OCI-LY7 (cell line): ENCODE data around the gene IP6K3.

Experiments
- EZH2phosphoT487 ChIP-seq: fragments of 200-600 bp; sonication (generic); IDR thresholded peaks from 2 replicates; pipeline ENCODE4 v1.6.1; 2018; ENCODE audit warnings: low read depth, borderline replicate concordance, mild to moderate bottlenecking, mixed run types, antibody characterized with exemption, low read length, moderate library complexity, mixed read lengths
- TF ChIP-seq, protein P1 (sequence below): fragments of 200-600 bp; sonication (generic); conservative IDR thresholded peaks from 2 replicates; pipeline ENCODE4 v1.5.1; 2014; ENCODE audit warnings: mild to moderate bottlenecking, antibody characterized with exemption, low read length, moderate library complexity, mixed read lengths

DNA sequence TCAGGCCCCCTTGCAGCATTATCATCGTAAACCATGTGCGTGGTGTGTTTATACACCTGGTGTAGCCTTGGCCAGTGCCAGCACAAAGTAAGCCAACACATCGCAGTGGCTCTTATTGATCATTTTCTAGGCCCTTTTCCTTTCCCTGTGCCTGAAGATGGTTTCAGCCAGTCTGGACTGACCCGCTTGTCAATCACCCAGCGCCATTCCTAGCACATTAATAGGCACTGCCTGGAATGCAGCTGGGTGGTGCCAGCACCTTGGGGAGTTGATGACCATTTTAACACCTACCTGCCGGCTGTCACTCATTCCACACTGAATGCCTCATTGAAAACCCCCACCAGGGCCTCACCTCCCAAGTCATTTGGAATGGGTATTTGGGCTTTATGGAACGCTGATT is 30.3 kb downstream of the IP6K3 start:
- TF ChIP-seq, protein P1, sequence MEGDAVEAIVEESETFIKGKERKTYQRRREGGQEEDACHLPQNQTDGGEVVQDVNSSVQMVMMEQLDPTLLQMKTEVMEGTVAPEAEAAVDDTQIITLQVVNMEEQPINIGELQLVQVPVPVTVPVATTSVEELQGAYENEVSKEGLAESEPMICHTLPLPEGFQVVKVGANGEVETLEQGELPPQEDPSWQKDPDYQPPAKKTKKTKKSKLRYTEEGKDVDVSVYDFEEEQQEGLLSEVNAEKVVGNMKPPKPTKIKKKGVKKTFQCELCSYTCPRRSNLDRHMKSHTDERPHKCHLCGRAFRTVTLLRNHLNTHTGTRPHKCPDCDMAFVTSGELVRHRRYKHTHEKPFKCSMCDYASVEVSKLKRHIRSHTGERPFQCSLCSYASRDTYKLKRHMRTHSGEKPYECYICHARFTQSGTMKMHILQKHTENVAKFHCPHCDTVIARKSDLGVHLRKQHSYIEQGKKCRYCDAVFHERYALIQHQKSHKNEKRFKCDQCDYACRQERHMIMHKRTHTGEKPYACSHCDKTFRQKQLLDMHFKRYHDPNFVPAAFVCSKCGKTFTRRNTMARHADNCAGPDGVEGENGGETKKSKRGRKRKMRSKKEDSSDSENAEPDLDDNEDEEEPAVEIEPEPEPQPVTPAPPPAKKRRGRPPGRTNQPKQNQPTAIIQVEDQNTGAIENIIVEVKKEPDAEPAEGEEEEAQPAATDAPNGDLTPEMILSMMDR, result no peak
- no peak for TF ChIP-seq EZH2phosphoT487
